Activated CD4-positive, alpha-beta T cell treated with anti-CD3 and anti-CD28 coated beads, Interleukin-2, amount 50 U/mL, for 48 hours (primary cell): ENCODE data around the gene RPS6KA5.

ENCODE experiments used
- DNase-seq, 2 experiments: peaks; one replicate each; pipeline ENCODE4 v3.0.0-alpha.2; 2020

Gene RPS6KA5

DNA sequence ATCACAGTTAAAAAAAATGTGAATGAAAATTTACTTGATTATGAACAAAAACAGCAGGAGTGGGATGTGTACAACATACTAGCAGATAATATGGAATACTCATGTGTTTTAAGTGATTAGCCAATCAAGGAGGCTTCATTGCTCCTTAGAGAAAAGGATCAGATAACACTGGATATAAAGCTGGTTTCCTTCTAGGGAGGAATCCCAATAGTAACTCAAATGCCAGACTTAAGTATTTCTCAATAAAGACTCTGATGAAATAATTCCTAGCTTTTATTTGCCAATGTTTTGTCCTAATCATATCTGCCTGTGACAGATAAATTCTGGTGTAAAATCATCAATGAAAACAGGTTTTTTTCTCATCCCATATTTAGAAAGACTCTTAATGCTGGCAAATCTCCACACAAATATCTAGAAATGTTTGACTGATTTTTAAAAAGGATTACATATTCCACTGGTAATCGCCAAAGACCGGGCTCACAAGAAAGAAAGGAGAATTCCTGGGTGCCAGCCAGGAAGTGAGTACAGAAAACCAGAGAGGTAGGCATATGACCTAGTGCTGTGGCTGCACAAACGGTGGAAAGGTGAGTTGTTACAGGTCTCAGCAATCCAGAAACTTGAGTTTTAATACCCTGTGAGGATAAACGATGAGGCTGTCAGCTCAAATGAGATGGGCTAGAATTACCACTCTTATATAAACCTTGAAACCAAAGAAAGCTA, 135.7 kb downstream of the RPS6KA5 start:
- no peak for DNase-seq

DNA sequence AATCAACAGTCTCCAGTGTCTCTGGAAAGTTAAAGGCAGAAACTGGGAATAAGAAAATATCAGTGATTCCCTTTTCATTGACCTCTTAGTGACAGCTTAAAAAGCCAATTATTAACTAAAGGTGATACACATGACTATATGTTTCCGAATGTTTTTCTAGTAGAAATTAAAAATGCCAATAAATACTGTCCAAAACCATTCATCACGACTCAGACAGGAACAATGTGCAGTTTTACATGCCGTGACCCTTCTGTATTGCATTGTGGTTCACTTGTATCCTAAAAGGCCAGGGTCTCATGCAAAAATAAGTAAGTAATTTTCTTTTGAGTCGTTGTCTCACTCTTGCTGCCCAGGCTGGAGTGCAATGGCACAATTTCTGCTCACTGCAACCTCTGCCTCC, 138.3 kb downstream of the RPS6KA5 start:
- no peak for DNase-seq

DNA sequence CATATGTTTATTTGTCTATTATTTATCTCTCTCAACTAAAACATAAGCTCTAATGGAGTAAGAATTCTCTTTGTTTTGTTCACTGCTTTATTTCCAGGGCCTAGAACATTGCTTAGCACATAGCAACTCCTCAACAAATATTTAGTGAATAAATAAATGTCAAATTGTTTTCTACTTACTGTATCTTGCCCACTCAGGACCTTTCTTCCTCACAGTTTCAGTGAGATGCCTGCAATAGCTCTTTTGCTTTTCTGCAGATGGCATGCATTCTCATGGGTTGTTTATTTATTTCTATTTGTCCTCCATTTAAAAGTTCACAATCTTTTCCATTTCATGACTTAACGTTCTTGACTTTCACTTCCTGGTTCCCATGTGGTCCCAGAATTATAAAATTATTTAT, 149.3 kb downstream of the RPS6KA5 start:
- DNase-seq: no peak

DNA sequence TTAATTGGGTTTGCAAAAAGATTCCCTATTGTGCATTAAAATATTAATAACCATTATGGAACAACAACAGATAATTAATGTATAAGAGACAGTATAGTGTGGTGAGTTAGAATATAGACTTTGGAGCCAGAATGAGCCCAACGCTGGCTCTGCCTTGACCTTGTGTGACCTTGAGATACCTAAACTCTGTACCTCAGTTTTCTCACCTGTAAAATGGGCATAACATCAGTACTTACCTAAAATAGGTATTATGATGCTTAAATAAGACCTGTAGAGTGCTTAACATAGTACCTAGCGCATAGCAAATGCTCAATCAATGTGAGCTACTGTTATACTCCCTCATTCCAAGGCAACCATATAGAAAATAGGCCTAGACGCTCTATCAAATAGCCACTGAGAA, 153.3 kb downstream of the RPS6KA5 start:
- DNase-seq: no peak

DNA sequence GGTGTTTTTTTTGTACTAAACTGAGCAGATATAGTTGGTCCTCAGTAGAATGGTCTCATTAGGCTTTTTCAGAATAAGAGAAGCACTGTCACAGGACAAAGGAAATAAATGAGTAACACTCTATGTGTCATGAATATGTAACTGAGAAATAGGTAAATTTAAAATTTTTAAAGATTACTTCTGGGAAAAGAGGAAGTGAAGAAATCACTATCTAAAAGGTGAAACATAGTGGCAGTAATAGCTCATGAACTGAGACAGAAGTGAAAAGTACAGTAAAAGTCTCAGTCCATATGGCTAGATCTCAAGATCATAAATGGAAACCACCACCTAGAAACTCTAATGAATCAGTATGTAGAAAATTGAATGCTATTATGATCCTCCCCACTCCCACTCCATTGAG, 154.9 kb downstream of the RPS6KA5 start:
- DNase-seq: no peak

DNA sequence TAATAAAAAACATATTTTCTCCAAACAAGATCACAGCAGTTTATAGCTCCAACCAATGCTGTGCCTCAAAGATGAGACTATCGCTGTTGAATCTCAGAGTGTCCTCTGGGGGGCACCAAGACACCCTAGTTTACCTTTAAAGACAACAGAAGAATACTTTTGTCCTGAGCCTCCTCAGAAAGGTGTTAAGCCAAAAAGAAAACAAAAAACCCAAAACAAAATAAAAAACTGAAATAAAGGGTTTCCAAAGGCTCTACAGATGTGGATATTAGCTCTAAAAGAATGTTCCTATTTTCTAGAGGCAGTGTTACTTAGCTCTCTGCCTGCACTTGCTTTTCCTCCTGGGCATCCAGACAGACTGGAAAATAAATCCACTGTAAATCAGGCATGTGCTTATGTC, 157.3 kb downstream of the RPS6KA5 start:
- peak; percentile 47 to 65 for DNase-seq

DNA sequence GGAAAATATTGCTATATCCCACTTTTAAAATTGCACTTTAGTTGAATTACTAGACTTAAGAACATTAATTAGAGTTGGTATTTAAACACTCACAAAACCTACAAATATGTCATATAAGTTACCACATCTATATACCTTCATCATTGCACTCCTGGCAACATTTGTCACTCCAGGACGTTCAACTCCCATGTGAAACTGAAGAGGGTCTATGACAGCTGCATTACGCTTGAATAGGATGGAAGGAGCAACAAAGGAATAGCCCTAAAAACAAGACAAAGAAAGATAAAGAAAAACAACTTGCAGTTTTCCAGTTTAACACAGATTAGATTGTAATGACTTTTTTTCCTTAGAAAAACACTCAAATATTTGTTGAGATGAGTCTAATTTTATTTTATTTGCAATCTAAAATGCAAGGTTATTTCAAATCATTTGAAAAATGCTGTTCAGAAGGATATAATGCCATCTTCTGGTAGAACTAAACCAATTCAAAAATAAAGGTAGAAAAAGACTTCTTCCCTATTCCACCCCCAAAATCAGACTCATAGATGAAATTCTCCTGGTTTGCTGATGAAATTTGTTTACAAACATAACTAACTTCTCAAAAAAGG, 159.9 kb downstream of the RPS6KA5 start:
- no peak for DNase-seq

DNA sequence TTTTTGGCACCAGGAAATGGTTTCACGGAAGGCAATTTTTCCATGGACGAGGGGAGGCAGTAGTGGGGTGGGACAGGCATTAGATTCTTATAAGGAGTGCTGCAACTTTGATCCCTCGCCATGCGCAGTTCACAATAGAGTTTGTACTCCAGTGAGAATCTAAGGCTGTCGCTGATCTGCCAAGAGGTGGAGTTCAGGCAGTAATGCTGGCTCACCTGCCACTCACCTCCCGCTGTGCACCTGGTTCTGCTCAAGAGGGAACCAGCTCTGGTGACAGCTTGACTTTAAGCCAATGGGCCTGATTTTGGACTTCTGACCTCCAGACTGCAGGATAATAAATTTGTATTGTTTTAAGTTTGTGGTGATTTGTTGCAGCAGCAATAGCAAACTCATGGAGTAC, 163.4 kb downstream of the RPS6KA5 start:
- DNase-seq: no peak

DNA sequence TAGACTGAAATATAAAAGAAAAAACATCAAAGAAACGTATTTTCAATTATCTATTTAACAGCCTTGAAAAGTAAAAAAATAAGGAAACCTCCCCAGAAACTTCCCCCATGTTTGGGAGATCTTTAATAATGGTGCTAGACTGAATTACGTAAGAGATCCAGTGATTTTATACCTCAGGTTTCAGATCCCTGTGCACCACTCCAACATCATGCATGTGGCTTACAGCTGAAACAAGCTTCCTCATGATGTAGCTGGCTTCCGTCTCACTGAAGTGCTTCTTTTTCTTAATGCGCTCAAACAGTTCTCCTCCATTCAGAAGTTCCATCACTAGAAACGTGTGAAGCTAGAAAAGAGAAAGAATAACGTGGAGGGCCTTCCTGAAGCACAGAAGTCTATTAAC, 166.2 kb downstream of the RPS6KA5 start:
- no peak for DNase-seq

DNA sequence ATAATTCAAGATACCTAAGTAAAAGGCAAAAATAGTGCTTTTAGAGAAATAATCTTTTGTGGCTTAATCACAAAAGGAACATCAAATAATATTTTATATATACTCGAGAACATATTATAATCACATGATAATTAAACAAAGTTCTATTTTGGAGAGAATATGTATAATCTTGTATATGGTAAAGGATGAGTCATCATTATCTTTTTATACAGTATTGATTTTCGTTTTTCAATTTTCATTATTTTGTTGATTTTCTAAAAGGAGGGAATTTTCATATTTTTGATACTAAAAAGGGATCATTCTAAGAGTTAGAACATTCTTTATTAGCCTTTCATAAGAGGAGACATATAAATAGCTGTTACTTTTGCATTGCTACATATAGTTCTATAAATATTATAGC, 166.9 kb downstream of the RPS6KA5 start:
- DNase-seq: no peak

DNA sequence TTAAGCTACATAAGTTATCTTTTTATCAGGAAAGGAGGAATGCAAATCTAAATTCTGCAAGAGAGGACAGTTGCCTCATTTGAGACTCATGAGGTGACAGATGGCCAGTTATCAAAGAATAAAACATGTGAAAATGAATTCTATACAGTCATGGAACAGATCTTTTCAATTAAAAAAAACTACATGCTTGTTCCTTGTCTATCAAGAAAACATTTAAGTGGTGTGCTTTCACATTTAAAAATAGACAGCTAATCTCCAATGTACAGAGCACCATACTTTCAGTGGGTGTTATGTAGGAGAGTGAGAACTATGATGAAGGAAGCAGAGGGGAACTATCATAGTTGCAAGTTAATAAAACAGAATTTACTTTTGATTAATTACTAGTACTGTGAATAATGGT, 167.5 kb downstream of the RPS6KA5 start:
- no peak for DNase-seq

DNA sequence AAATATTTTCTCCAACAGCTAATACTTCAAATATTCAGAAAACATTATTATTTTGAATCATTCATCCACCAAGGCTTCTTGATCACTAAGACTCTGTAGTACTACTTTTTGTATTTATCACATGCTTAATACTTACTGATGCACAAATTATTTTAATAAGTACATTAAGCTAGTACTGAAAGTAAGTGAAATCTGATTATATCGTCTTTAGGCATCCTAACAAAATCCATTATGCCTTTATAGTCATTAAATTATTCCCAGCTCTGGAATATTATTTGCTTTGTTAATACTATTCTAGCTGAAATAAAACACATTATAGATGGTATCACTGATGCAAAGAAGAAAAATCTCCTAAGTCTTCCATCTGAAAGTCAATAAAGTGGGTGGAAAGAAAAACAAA, 169.1 kb downstream of the RPS6KA5 start:
- no peak for DNase-seq

DNA sequence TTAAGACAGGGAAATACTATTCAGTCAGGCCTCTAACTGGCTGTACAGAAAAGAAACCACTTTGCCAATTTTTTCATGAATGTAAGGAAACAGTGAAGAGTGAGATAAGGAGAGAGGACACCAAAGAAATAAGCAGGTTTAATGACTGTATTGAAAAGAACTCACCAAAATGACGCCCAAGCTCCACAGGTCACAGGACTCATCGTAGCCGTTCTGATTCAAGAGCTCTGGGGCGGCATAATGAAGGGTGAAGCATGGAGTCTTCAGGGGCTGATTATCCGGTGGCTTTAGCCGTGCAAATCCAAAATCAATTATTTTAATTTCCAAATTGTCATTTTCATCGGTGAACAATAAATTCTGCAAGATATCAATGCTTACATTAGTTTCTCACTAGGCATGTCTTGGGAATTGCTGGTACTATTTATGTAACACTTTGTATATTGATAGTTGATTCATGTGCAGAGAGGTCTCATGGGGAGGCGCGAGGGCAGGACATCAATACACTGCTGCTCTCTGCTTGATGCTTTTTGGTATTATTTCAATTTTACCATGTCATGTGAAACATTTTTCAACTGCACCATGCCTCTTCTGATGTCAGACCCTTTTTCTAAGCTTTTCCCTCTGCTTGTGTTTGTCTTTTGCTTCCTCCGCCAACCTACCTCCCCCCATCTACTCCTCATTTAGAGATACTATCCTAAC, 170.0 kb downstream of the RPS6KA5 start:
- no peak for DNase-seq

DNA sequence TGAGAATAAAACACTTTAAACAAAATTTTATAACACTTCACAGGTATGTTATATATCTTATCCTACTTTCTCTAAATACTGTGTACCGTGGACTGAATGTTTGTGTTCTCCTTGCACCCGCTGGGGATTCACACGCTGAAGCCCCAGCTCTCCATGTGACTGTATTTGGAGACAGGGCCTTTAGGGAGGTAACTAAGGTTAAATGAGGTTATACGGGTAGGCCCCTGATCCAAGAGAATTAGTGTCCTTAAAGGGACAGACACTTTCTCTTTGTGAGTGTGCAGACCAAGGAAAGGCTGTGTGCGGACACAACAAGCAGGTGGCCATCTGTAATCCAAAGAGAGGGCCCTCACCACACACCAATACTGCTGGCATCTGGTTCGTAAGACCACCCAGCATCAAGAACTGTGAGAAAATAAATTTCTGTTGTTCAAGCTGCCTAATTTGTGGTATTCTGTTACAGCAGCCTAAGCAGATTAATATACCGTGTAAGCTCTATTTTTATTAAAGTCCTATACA, 174.1 kb downstream of the RPS6KA5 start:
- no peak for DNase-seq

DNA sequence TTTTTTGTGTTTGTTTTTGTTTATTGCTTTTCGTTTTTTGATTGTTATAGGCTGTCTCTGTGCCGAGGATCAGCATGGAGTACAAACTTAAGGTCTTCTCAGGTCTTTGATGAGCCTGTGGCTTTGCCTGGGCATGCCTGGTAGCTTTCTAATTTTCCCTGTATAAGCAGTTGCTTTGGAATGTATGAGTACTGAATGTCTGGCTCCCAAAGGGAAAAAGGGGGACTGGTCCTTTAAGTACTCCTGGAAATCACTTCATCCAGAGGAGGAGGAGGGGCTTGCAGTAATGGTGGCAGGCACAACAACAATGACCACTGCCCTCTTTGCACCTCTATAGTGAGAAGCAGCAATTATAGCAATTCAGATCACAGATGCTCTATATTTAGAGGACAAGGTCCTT, 176.7 kb downstream of the RPS6KA5 start:
- no peak for DNase-seq

DNA sequence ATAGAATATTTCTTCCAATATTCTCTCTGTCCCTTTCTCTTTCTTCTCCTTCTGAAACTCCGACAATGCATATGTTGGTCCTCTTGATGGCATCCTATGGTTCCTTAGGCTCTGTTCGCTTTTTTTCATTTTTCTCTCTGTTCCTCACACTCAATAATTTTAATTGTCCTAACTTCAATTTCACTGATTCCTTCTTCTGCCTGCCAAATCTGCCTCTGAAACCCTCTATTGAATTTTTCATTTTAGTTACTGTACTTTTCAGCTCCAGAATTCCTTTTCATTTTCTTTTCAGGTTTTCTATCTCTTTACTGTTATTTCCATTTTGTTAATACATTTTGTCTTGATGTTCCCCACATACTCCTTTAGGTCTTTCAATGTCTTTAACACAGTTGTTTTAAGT, 177.2 kb downstream of the RPS6KA5 start:
- DNase-seq: no peak

DNA sequence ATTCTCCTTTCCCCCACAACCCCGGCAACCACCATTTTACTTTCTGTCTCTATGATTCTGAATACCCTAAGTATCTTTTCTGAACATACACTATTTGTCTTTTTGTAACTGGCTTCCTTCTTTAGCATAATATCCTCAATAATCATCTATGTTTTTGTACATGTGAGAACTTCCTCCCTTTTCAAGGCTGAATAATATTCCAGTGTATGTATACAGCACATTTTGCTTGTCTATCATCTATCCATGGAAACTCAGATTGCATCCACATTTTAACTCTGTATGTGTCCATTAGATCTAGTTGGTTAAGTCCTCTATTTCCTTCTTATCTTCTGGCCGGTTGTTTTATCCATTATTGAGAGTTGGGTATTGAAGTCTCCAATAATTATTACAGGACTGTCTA, 180.2 kb downstream of the RPS6KA5 start:
- no peak for DNase-seq

DNA sequence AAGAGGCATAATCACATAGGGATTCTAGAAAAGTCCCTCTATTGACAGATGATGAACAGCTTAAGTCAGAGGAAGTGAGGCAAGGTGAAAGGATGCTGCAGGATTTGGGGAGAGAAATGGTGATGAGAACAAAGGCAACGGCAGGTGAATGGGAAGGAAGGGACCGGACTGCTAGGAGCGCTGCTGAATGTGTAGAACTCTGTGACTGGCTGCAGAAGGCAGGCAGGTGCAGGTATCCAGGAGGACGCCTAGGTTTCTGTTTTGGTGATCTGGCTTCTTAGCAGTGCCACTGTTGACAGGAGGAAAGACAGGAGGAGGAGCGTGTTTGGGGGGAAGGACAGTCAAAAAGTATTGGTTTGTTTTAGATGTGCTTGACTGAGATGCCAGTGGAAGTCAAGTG, 185.8 kb downstream of the RPS6KA5 start:
- no peak for DNase-seq

DNA sequence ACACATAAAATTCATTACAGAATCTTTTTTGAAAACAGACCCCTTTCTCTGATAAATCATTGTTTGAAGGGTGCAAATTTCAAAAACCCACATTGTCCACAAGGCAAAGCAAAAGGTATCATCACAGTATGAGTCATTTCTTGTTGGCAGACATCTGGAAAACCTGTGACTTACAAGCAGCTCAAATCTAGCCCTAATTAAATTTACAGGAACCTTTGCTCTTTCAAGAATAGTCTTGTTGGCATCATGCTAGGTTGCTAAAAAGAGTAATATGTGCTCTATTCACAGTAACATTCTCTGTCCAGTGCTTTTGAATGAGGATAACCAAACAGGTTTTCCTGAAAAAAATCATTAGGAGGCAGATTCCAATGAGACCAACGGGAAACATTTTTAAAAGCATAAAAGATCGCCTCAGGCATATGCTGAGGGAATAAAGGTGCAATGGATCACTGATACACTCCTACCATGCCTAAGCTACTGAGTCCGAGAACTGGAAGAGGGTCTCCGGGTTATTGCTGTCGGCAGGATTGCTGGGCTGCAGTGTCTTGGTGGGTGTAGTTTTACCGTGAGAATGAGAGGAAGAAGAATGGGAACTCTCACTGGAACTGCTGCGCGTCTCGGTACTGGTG, 188.7 kb downstream of the RPS6KA5 start:
- no peak for DNase-seq

DNA sequence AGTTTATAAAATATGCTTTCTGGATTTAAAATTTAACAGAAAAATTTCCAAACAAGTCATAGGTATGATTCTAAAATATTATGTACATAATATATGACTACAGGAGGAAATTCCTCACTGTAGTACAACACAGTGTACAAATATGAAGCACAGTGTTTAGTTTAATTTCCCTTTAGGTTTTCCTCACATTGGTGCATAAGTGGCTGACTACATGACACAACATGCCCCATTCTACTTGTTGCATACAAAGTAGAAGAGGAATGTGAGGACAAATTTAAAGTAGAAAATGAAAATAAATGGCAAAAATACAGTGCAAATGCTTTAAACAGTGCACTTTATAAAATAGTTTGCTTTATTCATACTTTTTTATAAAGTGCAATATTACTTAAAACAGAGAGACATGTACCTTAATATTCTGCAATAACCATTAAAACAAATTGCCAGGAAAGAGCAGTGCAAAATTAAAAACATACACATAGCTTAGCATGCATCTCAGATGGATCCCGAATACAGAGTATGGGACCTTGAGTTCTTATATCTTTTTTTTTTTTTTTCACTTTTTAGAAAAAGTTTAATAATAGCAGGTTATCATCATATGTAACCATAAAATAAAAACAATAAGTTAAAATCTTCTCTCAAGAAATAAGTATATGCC, 189.4 kb downstream of the RPS6KA5 start:
- no peak for DNase-seq

DNA sequence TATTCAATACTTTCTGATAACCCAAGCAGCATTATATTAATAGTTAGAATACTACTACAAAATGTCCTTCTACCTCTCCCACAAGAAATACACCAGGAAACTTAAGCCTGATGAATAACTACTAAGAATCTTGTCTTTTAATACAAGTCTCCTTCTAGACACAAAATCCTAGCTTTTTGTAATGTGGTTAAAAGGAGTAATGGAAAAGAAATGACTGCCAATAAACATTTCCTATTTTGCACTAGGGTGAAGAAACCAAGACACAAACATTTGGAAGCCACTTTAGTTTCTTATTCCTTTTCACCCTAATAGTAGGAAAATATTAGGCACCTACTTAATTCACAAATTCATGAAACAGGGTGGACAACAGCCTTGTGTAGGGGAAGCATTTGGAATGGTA, 192.9 kb downstream of the RPS6KA5 start:
- DNase-seq: no peak

DNA sequence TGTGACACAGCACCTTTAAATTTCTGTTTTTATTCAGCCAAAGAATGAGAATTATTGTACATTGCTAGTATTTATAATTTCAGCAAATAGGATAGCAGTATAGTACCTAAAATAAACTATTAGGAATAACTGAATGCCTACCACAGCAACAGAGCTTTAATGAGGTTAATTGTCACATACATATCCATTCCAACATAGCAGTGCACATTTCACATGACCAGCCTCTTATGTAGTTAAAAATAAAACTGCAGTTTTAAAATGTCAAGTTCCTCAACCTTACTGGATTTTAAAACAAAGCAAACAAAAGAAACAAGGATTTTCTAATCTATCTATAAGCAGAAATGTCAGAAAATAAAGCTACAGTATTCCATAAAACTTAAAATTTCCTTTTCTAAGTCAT, 193.6 kb downstream of the RPS6KA5 start:
- DNase-seq: no peak

DNA sequence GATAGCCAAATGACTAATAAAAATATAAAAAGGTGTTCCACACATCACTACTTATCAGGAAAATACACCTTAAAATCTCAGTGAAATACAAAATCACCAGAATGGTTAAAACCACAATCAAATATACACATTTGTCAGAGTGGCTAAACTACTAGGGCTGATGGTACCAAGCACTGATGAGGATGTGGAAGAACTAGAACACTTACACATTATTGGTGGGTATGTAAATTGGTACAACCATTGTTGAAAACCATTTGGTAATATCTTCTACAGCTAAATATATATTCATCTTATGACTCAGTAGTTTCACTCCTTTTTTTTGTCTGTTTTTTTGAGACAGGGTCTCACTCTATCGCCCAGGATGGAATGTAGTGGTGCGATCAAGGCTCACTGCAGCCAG, 195.7 kb downstream of the RPS6KA5 start:
- no peak for DNase-seq
